Fibroblast of lung (primary cell): ENCODE measurements around the gene RAB27B.

ENCODE experiments used
- EZH2 ChIP-seq: IDR thresholded peaks from 2 replicates; pipeline ENCODE4 v1.5.1; 2012; ENCODE audit warnings: low read length, control low read depth, mild to moderate bottlenecking; ENCODE audit errors: missing control alignments
- TF ChIP-seq, protein P1 (sequence below), 2 donors: IDR thresholded peaks in 1 of 2; conservative IDR thresholded peaks in 1 of 2; 1 replicate in 1 of 2; 2 replicates in 1 of 2; pipeline ENCODE4 v1.5.1; 2011 to 2012; ENCODE audit warnings: low read length in 2 of 2, control low read depth in 1 of 2, inconsistent platforms in 1 of 2, low read depth in 1 of 2, mild to moderate bottlenecking in 1 of 2

DNA sequence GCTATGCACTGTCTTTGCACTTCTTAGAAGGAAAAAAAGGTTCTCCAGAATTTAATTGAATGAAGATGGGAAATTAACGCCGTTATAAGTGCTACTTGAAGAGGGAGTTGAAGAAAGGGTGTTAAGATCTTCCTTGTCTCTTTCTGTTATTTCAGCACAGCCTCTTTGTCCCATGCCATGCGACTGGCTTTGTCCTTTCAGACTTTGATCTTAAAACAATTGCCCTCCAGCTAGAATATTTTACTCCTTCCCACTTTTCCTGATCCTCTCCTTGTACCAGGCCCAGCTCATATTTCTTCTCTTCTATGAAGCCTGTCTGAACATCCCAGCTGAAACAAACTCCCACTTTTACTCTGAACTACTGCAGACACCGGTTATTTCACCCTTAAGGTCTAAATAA is 51.4 kb downstream of the RAB27B start:
- TF ChIP-seq, protein P1, sequence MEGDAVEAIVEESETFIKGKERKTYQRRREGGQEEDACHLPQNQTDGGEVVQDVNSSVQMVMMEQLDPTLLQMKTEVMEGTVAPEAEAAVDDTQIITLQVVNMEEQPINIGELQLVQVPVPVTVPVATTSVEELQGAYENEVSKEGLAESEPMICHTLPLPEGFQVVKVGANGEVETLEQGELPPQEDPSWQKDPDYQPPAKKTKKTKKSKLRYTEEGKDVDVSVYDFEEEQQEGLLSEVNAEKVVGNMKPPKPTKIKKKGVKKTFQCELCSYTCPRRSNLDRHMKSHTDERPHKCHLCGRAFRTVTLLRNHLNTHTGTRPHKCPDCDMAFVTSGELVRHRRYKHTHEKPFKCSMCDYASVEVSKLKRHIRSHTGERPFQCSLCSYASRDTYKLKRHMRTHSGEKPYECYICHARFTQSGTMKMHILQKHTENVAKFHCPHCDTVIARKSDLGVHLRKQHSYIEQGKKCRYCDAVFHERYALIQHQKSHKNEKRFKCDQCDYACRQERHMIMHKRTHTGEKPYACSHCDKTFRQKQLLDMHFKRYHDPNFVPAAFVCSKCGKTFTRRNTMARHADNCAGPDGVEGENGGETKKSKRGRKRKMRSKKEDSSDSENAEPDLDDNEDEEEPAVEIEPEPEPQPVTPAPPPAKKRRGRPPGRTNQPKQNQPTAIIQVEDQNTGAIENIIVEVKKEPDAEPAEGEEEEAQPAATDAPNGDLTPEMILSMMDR (conservative IDR thresholded peaks at IDR 0.05 in 1 of 2, IDR thresholded peaks at IDR 0.05 in 1 of 2; ENCODE audit: low read depth in 1 of 2, low read length in 2 of 2): no peak
- no peak for TF ChIP-seq EZH2
